Esophagus muscularis mucosa (tissue), 4 donors: ENCODE data around the gene KIFBP.

Experiments
- CTCF ChIP-seq, 3 experiments: fragments of 200-600 bp in 2 of 3; fragments of 450-650 bp in 1 of 3; sonication (generic) in 2 of 3; IDR thresholded peaks; one replicate each; pipeline ENCODE4 v1.5.1; 2017 to 2019; ENCODE audit warnings: antibody characterized with exemption in 3 of 3, mild to moderate bottlenecking in 2 of 3, moderate library complexity in 1 of 3
- EP300 ChIP-seq: sonication (generic); formaldehyde crosslinking; IDR thresholded peaks from one replicate; pipeline ENCODE4 v1.6.1; 2017; ENCODE audit warnings: antibody characterized with exemption
- POLR2A ChIP-seq: fragments of 450-650 bp; IDR thresholded peaks from one replicate; pipeline ENCODE4 v1.6.1; 2017; ENCODE audit warnings: antibody characterized with exemption, moderate library complexity, mild to moderate bottlenecking, low read depth
- POLR2AphosphoS5 ChIP-seq, 2 donors: sonication (generic); formaldehyde crosslinking; IDR thresholded peaks; one replicate each; pipeline ENCODE4 v1.6.1; 2017; ENCODE audit warnings: antibody characterized with exemption in 2 of 2

DNA sequence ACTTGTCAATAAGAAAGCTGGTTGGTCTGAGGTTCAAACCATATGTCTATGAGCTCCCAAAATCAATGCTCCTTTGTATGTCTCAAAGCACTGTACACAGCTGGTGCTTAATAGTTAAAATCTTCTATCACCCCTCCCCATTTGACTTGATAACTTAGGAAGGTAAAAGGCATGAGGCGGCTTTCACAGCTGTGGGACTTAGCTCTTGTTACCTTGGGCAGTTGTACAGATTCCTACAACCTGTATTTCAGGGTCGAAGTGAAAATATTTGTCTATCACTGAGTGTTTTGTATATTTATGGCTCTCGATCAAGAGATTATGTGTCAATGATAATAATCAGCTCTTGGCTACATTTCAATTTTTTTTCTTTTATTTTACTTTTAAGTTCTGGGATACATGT is 992 bp upstream of the KIFBP start:
- TF ChIP-seq EP300 (no peak), CTCF (IDR thresholded peaks at IDR 0.05) (no peak), POLR2A (no peak), POLR2AphosphoS5 (IDR thresholded peaks at IDR 0.05) (no peak)
